Amygdala (tissue), 56 donors: ENCODE measurements around the gene POLR2I.
"Not testable (repeated sequence)": the region's sequence is repeated elsewhere in the genome, so short reads cannot be mapped to it uniquely, and the experiment has no call there.

Experiments
- DNase-seq, 56 donors: peaks; one replicate each; lab custom pipeline; 2025; lab: John Stamatoyannopoulos, UW

POLR2I gene

DNA sequence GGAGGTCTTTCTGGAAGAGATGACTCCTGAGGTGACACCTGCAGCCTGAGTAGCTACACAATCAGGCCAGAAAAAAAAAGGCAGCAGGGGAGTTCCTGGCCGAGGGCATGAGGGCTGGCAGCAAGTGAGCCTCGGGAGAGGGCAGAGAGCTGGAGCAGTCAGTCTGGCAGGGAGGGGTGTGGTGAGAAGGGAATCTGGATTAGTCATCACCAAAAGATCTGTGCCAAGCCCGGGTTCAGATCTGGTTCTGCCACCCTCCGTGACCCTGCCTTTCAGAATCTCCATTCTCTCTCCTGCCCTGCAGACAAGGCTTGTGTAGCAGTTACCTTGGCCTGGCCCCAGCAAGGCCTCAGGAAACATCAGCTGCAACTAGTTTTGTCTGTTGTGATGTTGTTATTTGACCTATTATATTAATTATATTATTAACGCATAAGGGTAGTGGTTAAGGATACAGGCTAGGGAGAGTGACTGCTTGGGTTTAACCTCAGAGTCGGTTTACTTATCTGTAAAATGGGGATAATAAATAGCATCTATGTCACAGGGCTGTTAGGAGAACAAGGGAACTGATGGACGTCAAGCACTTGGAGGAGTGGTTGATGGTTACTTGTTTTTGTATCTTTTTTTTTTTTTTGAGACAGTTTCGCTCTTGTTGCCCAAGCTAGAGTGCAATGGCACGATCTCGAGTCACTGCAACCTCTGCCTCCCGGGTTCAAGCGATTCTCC is 22.4 kb upstream of the POLR2I start:
- peak in 3 of 56 donors; percentile 7 to 43 (median 19) for DNase-seq

DNA sequence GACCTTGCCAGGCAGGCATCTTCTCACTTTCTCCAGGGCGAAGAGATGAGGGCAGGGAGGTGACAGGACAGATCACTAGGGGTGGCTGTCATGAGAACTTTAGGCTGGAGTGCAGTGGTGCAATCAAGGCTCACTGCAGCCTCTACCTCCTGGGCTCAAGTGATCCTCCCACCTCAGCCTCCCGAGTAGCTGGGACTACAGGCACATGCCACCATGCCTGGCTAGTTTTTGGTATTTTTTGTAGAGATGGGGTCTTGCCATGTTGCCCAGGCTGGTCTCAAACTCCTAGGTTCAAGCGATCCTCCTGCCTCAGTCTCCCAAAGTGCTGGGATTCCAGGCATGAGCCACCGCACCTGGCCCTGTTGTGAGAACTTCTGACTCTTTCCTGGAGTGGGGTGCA is 20.2 kb upstream of the POLR2I start:
- not testable (repeated sequence) for DNase-seq

DNA sequence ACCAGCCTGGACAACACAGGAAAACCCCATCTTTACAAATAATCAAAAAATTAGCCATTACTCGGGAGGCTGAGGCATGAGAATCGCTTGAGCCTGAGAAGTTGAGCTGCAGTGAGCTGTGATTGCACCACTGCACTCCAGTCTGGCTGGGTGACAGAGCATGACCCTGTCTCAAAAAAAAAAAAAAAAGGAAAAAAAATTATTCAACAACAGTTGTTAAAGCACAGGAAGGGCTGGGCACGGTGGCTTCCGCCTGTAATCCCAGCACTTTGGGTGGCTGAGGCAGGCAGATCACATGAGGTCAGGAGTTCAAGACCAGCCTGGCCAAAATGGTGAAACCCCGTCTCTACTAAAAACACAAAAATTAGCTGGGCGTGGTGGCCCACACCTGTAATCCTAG is 16.5 kb upstream of the POLR2I start:
- not testable (repeated sequence) for DNase-seq

DNA sequence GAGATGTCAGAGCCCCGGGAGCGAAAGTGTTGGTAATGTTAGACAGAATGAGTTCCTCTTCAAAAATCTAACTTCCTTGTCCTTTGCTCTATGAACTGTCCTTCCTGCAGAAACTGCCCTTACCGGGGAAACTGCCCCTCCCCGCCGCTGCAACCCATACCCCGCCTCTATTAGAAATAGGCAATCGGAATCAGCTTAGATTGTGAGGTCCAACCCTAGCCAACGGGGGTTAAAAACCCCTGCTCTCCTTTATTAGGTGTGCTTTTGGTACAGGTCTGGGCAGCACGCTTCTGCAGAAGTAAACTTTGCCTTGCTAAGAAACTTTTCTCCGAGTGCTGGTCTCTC is 13.7 kb upstream of the POLR2I start:
- peak in 1 of 56 donors; percentile 46 for DNase-seq

DNA sequence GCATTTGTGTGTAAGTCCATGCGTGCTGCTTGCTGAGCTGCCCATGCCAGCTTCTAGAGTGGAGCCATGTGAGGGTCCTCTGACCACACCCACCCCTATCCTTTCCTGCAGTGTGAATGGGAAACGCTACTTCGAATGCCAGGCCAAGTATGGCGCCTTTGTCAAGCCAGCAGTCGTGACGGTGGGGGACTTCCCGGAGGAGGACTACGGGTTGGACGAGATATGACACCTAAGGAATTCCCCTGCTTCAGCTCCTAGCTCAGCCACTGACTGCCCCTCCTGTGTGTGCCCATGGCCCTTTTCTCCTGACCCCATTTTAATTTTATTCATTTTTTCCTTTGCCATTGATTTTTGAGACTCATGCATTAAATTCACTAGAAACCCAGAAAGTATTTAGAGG is 10.9 kb upstream of the POLR2I start:
- no peak for DNase-seq

DNA sequence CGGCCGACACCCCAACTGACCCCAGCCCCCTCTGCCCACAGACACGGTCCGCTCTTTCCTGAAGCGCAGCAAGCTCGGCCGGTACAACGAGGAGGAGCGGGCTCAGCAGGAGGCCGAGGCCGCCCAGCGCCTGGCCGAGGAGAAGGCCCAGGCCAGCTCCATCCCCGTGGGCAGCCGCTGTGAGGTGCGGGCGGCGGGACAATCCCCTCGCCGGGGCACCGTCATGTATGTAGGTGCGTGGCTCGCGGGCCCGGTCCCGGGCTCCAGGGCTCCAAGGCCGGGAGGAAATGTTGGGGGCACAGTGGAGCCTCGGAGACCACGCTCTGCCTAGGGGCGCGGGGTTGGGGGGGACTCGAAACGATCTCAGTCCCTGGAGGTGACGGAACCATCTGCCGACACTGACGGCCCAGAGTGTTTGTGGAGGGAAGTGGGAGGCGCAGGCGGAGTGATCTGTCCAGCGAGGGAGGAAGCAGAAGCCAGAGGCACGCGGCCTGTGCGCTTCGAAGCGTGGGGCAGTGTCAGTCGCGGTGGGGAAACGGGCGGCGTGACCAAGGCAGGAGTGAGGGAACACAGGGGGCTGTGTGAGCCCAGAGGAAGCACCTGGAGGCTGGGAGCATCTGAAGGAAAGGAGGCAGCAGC is 6.9 kb upstream of the POLR2I start:
- no peak for DNase-seq

DNA sequence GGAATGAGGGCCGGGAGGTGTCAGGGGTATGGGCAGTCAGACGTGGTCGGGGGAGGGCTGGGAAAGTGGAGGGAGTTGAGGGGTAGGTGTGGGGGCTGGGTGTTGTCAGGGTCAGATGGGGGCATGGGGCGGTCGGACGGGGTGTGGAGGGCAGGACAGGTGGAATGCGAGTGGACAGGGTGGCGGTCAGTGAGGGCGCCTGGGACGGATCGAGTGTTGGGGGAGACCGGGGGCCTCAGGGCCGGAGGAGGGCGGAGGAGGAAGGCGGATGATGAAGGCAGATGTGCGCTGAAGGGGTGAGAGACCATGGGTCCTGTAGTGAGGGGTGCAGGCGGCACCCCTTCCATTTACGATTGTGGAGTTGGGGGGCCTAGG is 6.3 kb upstream of the POLR2I start:
- no peak for DNase-seq

DNA sequence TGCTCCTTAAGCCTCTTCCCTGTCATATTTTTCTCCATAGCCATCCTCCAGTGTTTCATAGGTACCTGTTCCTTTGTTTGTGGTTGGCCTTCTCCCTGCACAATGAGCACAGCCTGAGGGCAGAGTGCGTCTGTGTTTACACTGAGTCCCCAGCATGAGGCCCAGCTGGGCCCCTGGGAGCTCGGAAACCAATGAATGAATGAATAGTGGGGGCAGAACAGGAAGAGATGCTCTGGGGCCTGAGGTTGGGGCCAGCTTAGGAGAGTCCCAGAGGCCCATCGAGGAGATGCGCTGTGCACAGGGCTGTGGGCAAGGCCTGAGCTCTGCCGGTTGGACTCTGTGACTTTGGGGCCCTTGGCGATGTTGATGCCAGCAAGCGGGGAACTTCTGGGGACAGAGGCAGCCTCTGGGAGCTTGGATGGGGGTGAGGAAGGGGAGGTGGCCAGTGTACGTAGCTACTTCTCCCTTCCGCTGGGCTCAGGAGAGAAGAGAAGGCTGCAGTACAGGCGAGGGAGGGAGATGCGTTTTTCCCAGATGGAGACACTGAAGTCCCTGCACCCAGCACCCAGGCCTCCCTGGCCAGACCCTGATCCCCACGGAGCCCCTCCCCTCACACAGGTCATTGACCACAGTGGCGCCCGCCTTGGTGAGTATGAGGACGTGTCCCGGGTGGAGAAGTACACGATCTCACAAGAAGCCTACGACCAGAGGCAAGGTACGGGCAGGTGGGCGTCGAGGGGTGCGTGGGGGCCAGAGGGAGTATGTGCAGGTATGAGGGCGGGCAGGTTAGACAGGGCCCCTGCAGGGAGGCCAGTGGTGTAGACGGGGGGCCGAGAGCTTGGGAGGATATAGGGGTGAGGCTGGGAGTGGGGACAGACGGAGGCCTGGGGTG is 5.7 kb upstream of the POLR2I start:
- DNase-seq: no peak

DNA sequence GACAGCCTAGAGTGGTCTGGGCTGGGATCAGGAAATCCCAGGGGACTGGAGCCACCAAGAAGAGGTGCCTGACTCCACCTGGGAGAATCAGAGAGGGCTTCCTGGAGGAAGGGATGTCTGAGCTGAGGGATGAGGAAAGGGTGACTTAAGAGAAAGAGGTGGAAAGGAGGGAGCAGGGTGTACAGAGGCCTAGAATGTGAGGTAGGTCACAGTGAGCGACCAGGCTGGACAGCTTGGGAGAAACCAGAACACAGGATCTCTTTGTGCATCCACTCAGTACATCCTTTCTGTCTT is 1.6 kb upstream of the POLR2I start:
- DNase-seq: no peak

DNA sequence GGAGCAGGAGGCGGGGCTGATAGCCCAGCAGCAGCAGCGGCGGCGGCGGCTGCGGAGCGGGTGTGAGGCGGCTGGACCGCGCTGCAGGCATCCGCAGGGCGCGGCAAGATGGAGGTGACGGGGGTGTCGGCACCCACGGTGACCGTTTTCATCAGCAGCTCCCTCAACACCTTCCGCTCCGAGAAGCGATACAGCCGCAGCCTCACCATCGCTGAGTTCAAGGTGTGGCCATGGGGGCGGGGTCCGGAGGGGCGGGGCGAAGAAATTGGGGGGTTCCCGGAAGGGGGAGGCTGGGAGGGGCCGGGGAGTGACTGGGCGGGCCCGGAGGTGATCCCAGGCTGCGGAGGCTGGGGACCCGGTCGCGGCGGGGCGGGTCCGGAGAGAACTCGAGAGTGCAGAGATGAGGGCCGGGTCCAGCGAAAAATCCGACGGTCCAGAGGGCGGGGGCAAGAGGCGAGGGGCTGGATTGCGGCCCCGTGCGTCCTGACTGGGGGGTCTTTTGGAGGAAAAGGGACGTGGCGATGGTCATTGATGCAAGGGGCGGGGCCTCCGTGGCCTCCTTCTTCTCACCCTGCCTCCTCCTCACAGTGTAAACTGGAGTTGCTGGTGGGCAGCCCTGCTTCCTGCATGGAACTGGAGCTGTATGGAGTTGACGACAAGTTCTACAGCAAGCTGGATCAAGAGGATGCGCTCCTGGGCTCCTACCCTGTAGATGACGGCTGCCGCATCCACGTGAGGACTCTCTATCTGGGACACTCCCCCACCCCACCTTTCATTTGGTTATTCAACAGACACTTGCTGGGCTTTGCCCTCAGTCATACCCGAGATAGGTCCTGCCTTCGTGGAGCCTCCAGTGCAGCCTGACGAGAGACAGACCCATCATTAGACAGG is 1.0 kb upstream of the POLR2I start, which contains the start of gene TBCB:
TSS of gene TBCB (plus strand) at position 16 of the 891 bp plus-strand sequence. CDS start at position 109, 93 bp downstream.
- DNase-seq: peak in 3 of 56 donors; percentile 56 to 83 (median 57)

DNA sequence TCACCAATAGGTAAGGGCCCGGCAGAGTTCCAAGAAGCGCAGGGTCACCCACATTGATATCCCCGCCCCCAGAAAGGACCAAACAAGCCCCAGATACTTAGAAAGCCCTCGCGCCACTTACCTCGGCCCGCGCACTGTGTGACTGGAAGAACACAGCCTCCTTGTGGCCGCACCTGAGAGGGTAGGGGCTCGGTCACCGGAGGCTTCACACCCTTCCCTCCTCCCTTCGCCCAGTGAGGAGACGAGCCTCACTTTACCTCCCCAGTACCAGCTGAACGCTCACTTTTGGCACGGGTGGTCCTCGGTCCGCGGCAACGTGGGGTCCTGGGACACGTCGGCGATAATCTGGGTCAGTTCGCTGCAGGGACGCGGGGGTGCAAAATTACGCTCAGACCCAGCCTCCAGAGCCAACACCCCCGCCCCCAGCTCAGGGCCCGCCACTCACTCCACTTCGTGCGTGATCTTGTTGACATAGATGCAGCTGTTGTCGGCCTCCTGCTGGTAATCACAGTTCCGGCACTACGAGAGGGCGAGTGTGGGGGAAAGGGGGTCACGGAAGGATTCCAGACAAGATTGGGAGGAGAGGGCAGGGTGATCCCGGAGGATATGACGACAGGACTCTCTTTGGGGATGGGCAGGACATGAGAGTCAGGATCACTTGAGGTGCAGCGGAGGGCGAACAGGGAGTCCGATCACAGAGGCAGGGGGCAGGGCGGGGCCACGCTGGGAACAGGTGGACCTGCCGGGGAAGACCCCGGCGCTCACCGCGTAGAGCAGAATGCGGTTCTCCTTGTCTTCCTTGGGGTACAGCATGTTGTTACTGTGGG is 568 bp downstream of the POLR2I start:
- peak in 16 of 56 donors; percentile 28 to 70 (median 50) for DNase-seq

DNA sequence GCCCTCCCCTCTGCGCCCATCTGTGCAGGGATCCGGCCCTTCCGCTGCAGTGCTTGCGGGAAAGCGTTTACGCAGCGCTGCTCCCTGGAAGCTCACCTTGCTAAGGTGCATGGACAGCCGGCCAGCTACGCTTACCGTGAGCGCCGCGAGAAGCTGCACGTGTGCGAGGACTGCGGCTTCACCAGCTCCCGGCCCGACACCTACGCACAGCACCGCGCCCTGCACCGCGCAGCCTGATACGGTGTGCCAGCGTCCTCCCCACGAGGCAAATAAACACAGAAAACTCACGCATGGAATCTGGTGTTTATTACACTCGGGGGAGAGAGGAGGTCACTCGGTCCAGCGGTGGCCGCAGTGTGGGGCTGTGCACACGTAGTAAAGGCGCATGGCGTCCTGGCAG is 1.2 kb downstream of the POLR2I start:
- DNase-seq: no peak

DNA sequence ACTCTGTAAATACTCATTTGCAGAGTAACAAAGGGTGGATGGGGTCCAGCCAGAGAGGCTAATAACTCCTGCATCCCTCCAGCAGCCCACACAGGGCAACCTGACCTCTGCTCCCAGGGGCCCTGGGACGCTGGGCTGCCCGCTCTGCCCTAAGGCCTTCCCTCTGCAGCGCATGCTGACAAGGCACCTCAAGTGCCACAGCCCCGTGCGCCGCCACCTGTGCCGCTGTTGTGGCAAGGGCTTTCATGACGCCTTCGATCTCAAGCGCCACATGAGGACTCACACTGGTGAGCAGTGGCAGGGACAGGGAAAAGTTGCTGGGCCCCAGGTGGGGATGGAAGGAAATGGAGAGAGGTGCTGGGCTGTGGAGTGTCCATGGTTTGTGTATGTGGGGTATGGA is 2.0 kb downstream of the POLR2I start:
- no peak for DNase-seq

DNA sequence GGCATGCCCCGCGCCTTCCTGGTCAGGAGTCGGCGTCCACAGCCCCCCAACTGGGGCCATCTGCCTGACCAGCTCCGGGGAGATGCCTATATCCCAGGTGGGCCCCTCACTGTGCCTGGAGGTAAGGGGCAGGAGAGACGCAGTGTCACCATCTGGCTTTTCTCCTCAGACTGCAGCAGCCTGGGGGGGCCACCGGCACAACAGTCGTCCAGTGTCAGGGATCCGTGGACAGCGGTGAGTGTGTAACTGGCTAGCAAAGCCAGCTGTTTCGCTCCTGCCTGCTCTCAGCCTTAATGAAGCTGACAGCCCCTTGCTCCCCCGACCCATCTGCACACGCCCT is 3.5 kb downstream of the POLR2I start:
- no peak for DNase-seq

DNA sequence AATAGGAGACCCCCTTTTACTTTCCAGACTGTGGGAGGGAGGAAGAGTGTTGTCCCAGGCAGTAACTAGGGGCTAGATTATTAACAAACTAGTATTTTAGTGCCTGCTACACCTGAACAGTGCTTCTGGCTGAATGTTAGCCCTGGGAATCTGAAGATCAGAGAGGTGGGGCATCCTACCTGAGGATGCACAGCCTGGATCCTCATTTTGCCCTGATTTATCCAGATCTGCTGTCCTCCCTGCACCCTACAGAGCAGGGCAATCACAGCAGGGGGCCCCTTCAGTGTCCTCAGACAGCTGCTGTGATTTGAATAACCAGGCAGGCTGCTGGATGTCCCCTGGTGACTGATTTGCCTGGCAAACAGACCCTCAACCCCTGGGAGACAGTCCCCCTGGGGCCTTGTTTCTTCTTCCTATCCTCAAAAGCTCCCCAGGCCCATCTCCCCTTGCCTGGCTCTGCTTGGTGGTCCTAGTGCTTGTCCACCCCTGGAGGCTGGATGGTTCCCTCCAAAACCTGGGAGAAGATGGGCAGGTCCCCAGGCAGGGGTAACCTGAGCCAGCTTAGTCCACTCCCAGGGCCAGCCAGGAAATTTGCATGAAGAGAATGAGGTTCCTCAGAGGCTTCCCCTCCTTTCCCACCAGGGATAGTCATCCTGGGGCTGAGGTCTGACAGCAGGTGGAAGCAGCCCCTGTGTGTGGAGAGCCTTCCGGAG is 4.0 kb downstream of the POLR2I start, which contains the start of gene OVOL3:
TSS of gene OVOL3 (plus strand) at position 657 of the 713 bp plus-strand sequence. CDS start 60 bp downstream, outside the sequence.
- no peak for DNase-seq

DNA sequence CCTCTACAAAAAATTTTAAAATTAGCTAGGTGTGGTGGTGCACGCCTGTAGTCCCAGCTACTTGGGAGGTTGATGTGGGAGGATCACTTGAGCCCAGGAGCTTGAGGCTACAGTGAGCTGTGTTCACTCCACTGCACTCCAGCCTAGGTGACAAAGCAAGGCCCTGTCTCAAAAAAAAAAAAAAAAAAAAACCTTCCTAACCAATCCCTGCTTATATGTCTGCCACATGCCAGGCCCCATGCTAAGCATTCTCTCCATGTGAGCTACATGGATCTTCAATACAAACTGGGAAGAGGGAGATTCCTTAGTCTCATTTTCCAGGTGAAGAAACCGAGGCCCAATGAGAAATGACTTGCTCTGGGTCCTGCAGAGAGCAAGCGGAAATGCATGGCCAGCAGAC is 6.0 kb downstream of the POLR2I start:
- no peak for DNase-seq

DNA sequence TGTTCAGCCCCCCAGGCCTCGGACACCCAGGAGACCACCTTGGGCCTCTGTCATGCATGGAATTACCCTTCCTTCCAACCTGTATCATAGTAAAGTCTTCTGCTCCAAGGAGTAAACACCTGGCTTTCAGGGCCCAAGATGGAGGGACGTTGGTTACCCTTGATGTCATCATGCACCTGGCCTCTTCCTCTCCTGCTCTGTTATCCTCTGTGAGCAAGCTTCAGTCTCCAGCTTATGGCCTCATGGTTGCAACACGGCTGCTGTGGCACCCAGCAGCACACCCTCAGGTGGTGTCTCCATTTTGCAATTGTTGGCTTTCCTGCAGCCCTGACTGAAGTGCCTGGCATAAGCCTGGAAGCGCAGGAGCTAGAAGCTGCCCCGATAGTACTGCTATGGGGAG is 7.7 kb downstream of the POLR2I start:
- no peak for DNase-seq

DNA sequence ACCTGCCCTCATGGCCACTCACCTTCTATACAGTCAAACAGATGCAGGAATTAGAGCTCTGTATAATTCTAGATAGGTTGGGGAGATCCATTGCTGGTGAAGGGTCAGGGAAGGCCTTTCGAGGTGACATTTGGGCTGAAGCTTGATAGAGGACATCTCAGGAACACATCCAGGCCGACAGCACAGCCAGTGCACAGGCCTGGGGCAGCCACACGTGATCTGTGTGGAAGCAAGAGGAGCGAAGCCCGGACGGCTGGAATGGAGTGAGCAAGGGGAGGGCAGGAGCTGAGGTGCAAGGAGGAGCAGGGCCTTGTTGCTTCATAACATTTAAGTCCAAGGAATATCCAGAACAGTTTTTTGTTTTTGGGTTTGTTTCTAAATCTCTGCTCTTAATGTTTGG is 8.2 kb downstream of the POLR2I start:
- no peak for DNase-seq
